Measurements from ENCODE around the gene ZSCAN18.

Gene ZSCAN18

GRCh38 chr19:58088521-58089052 is 9.4 kb downstream of the ZSCAN18 start:
- H3K4me3 ChIP-seq (ENCODE audit: severe bottlenecking), result no peak overlapping the region
- H3K36me3 ChIP-seq (ENCODE audit: low read depth), result no peaks in the 10 kb centered on the region
- no peaks in the 10 kb centered on the region for H3K27me3 ChIP-seq (ENCODE audit: insufficient read depth, poor library complexity, severe bottlenecking)
- no peak overlapping the region for H3K27ac ChIP-seq (ENCODE audit: poor library complexity, severe bottlenecking)
- no peaks in the 10 kb centered on the region for H3K4me1 ChIP-seq (ENCODE audit: insufficient read depth, poor library complexity, severe bottlenecking)
- peaks cover 20% of the 10 kb centered on the region for H3K9me3 ChIP-seq (ENCODE audit: severe bottlenecking)
- TF ChIP-seq, protein P1, sequence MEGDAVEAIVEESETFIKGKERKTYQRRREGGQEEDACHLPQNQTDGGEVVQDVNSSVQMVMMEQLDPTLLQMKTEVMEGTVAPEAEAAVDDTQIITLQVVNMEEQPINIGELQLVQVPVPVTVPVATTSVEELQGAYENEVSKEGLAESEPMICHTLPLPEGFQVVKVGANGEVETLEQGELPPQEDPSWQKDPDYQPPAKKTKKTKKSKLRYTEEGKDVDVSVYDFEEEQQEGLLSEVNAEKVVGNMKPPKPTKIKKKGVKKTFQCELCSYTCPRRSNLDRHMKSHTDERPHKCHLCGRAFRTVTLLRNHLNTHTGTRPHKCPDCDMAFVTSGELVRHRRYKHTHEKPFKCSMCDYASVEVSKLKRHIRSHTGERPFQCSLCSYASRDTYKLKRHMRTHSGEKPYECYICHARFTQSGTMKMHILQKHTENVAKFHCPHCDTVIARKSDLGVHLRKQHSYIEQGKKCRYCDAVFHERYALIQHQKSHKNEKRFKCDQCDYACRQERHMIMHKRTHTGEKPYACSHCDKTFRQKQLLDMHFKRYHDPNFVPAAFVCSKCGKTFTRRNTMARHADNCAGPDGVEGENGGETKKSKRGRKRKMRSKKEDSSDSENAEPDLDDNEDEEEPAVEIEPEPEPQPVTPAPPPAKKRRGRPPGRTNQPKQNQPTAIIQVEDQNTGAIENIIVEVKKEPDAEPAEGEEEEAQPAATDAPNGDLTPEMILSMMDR (IDR thresholded peaks at IDR 0.05; ENCODE audit: poor library complexity, severe bottlenecking), result no peak
- ATAC-seq (ENCODE audit: low read depth), result no peak
- DNase-seq (ENCODE audit: low spot score), result no peak

DNA sequence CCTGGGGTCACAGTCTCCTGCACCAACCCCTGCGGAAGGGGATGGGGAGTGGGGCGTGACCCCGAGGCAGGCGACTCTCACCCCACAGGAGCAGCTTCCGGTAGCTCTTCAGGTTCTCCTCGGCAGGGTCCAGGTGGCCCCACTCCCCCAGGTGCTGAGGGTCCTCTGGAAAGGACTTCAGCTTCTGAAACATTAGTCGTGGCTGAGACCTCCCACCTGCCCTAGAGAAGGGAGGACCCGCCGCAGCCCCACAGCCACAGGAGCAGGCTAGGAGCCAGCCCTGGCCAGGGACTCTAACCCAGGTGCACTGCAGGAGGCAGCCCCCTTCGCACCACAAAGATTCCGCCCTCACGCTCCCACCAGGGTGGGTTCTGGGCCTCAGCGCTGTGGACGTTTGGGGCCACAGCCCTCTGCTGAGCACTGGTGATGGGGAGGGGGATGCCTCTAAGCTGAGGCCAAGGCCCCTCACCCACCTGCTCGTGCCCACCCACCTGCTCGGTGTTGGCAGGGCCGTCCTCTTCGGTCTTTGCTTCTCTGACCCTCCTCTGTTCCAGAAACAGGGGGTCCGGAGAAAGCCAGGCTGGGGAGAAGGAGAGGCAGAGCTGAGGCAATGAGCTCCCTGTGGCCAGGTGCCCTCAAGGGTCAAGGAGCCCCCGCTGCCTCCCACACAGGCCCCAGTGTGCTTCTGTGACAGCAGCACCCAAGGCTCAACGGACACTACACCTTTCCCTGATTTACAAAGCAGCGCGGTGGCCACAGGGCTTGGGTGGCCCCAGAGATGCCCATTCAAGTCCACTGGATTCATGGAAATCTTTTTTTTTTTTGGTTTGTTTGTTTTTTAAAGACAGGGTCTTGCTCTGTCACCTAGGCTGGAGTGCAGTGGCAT is 11.0 kb downstream of the ZSCAN18 start:
- Histone ChIP-seq H3K36me3 (ENCODE audit: low read depth) (no peaks in the 10 kb centered on the region), H3K9me3 (ENCODE audit: severe bottlenecking) (peaks cover 17% of the 10 kb centered on the region), H3K4me1 (ENCODE audit: insufficient read depth, poor library complexity, severe bottlenecking) (no peaks in the 10 kb centered on the region), H3K4me3 (ENCODE audit: severe bottlenecking) (no peak overlapping the region), H3K27me3 (ENCODE audit: insufficient read depth, poor library complexity, severe bottlenecking) (no peaks in the 10 kb centered on the region), H3K27ac (ENCODE audit: poor library complexity, severe bottlenecking) (no peak overlapping the region)
- DNase-seq (ENCODE audit: low spot score), result no peak
- no peak for ATAC-seq (ENCODE audit: low read depth)
- TF ChIP-seq, protein P1 (IDR thresholded peaks at IDR 0.05; ENCODE audit: poor library complexity, severe bottlenecking), result no peak

GRCh38 chr19:58085348-58085875 is 12.6 kb downstream of the ZSCAN18 start:
- DNase-seq (ENCODE audit: low spot score) (no peak), ATAC-seq (ENCODE audit: low read depth) (no peak)
- Histone ChIP-seq H3K27ac (ENCODE audit: poor library complexity, severe bottlenecking) (no peak overlapping the region), H3K36me3 (ENCODE audit: low read depth) (no peaks in the 10 kb centered on the region), H3K4me3 (ENCODE audit: severe bottlenecking) (no peak overlapping the region), H3K4me1 (ENCODE audit: insufficient read depth, poor library complexity, severe bottlenecking) (no peaks in the 10 kb centered on the region), H3K9me3 (ENCODE audit: severe bottlenecking) (peaks cover 17% of the 10 kb centered on the region), H3K27me3 (ENCODE audit: insufficient read depth, poor library complexity, severe bottlenecking) (no peaks in the 10 kb centered on the region)
- TF ChIP-seq, protein P1 (IDR thresholded peaks at IDR 0.05; ENCODE audit: poor library complexity, severe bottlenecking), result no peak

DNA sequence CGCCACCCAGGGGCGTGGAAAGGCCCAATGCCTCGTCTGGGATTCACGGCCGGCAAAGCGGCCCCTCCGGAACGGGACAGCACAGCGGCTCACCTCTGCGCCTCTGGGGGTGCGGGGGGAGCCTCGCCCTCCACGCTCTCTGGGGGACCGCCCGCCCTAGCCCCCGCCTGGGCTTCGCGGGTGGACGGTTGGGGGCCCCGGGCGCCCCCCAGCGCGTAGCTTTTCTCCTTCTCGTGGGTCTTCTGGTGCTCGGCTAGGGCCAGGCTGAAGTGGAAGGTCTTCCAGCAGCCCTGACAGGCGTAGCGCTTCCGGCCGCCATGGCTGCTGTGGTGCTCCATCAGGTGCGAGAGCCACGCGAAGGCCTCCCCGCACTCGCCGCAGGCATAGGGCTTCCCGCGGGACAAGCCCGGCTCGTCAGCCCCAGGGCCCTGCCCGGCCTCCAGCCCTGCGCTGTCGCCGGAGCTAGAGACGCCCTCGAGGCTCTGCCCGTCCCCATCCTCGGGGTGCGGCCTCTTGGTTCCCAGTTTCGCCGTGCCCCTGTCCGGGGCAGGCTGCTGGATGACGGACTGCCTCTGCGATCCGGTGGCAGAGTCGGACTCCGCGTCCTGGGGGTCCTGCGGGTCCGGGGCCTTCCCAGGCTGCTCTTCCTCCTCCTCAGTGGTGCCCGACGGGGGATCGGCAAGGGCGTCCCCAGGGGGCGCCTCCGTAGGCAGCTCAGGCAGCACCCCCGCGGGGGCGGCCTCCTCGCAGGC is 13.3 kb downstream of the ZSCAN18 start:
- H3K27me3 ChIP-seq (ENCODE audit: insufficient read depth, poor library complexity, severe bottlenecking), result no peaks in the 10 kb centered on the region
- H3K9me3 ChIP-seq (ENCODE audit: severe bottlenecking), result peaks cover 17% of the 10 kb centered on the region
- DNase-seq (ENCODE audit: low spot score) (no peak), ATAC-seq (ENCODE audit: low read depth) (no peak)
- no peak overlapping the region for H3K27ac ChIP-seq (ENCODE audit: poor library complexity, severe bottlenecking)
- no peaks in the 10 kb centered on the region for H3K36me3 ChIP-seq (ENCODE audit: low read depth)
- TF ChIP-seq, protein P1 (IDR thresholded peaks at IDR 0.05; ENCODE audit: poor library complexity, severe bottlenecking), result no peak
- H3K4me3 ChIP-seq (ENCODE audit: severe bottlenecking), result no peak overlapping the region
- no peaks in the 10 kb centered on the region for H3K4me1 ChIP-seq (ENCODE audit: insufficient read depth, poor library complexity, severe bottlenecking)

All from RWPE2 (cell line).